Ovary (tissue), 3 donors: ENCODE data around the gene KLK3.

Source experiments
- CTCF ChIP-seq, 3 donors: fragments of 450-650 bp in 2 of 3; fragments of 200-600 bp in 1 of 3; IDR thresholded peaks; one replicate each; pipeline versions ENCODE4 v1.5.1 to v1.8.0; 2016 to 2022; ENCODE audit warnings: antibody characterized with exemption in 3 of 3, mild to moderate bottlenecking in 1 of 3
- POLR2A ChIP-seq: fragments of 450-650 bp; IDR thresholded peaks from one replicate; pipeline ENCODE4 v1.6.1; 2017; ENCODE audit warnings: antibody characterized with exemption, mild to moderate bottlenecking, moderate library complexity
- donor health status: DM: no; HTN: no; CAD: no.

GRCh38 chr19:50839712-50840655 is 14.7 kb upstream of the KLK3 start:
- no peak for TF ChIP-seq CTCF (IDR thresholded peaks at IDR 0.05)
- TF ChIP-seq POLR2A: no peak
